ENCODE results near the gene C1QL3. TPM values are rescaled to one million over a fixed set of nuclear protein-coding genes. Genes with fewer than 3 reads are reported as not detected.
A peak's percentile ranks its signal among the peaks of the same experiment; 100 is the strongest.

The C1QL3 gene
- total RNA-seq, 1 experiment from 2014 or later, result 4.0 TPM

DNA sequence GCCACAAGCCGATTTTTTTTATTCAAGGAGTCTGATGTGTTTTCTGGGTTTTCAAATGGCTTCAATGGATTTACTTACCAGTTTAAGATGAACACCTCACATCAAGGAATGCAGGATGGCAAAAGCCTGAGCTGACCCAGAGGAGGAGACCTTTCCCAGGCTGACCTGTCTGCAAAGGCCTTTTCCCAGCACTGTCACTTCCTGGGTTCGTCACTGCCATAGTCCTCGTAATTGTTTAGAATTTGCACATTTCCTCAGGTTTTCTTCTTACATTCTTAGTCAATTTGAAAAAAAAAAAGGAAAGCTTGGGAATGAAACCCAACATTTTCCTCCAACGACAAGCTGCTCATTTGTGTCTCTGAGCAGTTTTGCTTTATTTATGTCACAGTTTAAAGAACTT, 42.9 kb downstream of the C1QL3 start:
- Histone ChIP-seq H3K23ac (ENCODE audit: insufficient read length, low read depth, low read length) (no peak overlapping the region), H3K56ac (ENCODE audit: insufficient read length, low read depth, low read length) (no peak overlapping the region), H3K27ac (ENCODE audit: insufficient read length, low read depth, low read length) (no peak overlapping the region), H2AK5ac (ENCODE audit: insufficient read length, low read length) (no peak overlapping the region), H4K8ac (replicated peaks; ENCODE audit: insufficient read length, low read depth, low read length) (no peak overlapping the region), H4K91ac (ENCODE audit: insufficient read length, low read depth, low read length) (no peak overlapping the region), H3K79me1 (ENCODE audit: insufficient read depth, low read depth, low read length, poor library complexity, severe bottlenecking) (no peaks in the 10 kb centered on the region), H4K20me1 (ENCODE audit: control insufficient read depth, insufficient read depth, insufficient read length) (no peaks in the 10 kb centered on the region), H2BK5ac (ENCODE audit: insufficient read length, low read length) (no peak overlapping the region), H3K27me3 (ENCODE audit: insufficient read depth, low read length) (no peaks in the 10 kb centered on the region), H3K4ac (ENCODE audit: low read depth, low read length) (no peak overlapping the region), H3K79me2 (ENCODE audit: insufficient read depth, low read length) (no peaks in the 10 kb centered on the region), H3K9me3 (ENCODE audit: control insufficient read depth, low read depth, low read length) (no peaks in the 10 kb centered on the region), H3K23me2 (ENCODE audit: insufficient read length, low read depth, low read length, poor library complexity, severe bottlenecking) (no peaks in the 10 kb centered on the region), H3K9ac (ENCODE audit: extremely low read depth, insufficient read length, low read length) (no peak overlapping the region), H3T11ph (ENCODE audit: low read length) (no peak overlapping the region), H3K4me1 (ENCODE audit: insufficient read depth, low read length) (no peaks in the 10 kb centered on the region), H2BK120ac (ENCODE audit: low read depth, low read length, poor library complexity, severe bottlenecking) (no peak overlapping the region), H3K14ac (ENCODE audit: insufficient read depth, low read length) (no peak overlapping the region; the same call in 1 of the 2 replicates), H2BK15ac (ENCODE audit: low read depth, low read length) (no peak overlapping the region), H3K4me2 (ENCODE audit: insufficient read depth, insufficient read length, low read length) (no peak overlapping the region), H2BK20ac (ENCODE audit: low read depth, low read length, poor library complexity, severe bottlenecking) (no peak overlapping the region), H2AFZ (ENCODE audit: low read length) (no peak overlapping the region), H4K5ac (ENCODE audit: insufficient read length, low read depth, low read length) (no peak overlapping the region), H2BK12ac (ENCODE audit: insufficient read length, low read depth, low read length) (no peak overlapping the region), H3K18ac (ENCODE audit: insufficient read length, low read depth, low read length) (no peak overlapping the region)
- DNase-seq, result no peak
- Mint-ChIP-seq H3K36me3 (ENCODE audit: insufficient read depth in 1 of 3, low read depth in 3 of 3) (no peaks in the 10 kb centered on the region), H3K4me1 (no peaks in the 10 kb centered on the region), H3K27me3 (ENCODE audit: low read depth) (no peaks in the 10 kb centered on the region), H3K27ac (peak overlapping the region in 1 of 3 experiments; percentile 44; a peak in 1 of 7 replicates), H3K4me3 (no peak overlapping the region), H3K9me3 (no peaks in the 10 kb centered on the region)
- TF ChIP-seq, protein P1, sequence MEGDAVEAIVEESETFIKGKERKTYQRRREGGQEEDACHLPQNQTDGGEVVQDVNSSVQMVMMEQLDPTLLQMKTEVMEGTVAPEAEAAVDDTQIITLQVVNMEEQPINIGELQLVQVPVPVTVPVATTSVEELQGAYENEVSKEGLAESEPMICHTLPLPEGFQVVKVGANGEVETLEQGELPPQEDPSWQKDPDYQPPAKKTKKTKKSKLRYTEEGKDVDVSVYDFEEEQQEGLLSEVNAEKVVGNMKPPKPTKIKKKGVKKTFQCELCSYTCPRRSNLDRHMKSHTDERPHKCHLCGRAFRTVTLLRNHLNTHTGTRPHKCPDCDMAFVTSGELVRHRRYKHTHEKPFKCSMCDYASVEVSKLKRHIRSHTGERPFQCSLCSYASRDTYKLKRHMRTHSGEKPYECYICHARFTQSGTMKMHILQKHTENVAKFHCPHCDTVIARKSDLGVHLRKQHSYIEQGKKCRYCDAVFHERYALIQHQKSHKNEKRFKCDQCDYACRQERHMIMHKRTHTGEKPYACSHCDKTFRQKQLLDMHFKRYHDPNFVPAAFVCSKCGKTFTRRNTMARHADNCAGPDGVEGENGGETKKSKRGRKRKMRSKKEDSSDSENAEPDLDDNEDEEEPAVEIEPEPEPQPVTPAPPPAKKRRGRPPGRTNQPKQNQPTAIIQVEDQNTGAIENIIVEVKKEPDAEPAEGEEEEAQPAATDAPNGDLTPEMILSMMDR (conservative IDR thresholded peaks at IDR 0.05), result no peak
- no CpG with 5 or more reads among the region's 4 CpGs for WGBS (ENCODE audit: extremely low coverage, insufficient read length, low lambda C conversion rate)

All from H9 (cell line).